Measurements from ENCODE around the gene CREM. TPM values are rescaled to one million over a fixed set of nuclear protein-coding genes. Genes with fewer than 3 reads are reported as not detected.
A peak's percentile ranks its signal among the peaks of the same experiment; 100 is the strongest.

Gene CREM
- total RNA-seq, 5 donors from 2014 or later (not counting 1 experiment from before 2014, with no cell fraction given) = 20.6 to 57.2 (median 26.0) TPM

GRCh38 chr10:35178331-35178730 is 51.7 kb downstream of the CREM start:
- ChIA-PET POLR2A (no interaction called here), CTCF (interaction anchor here in 1 of 2 donors (1.2 kb wide), 1 partner anchor 17 kb away, joined by 4 read pairs; no protein-coding TSS in a partner anchor)
- no peaks in the 10 kb centered on the region for H3K27me3 Mint-ChIP-seq
- H3K36me3 ChIP-seq (ENCODE audit: control insufficient read depth in 2 of 2, extremely low read depth in 1 of 2, insufficient read depth in 1 of 2, low read length in 1 of 2) = no peaks in the 10 kb centered on the region
- ATAC-seq (replicated peaks in 1 of 4) (no peak), DNase-seq (no peak)
- H3K27ac ChIP-seq (ENCODE audit: low read length) = no peak overlapping the region
- no peaks in the 10 kb centered on the region for H3K4me1 ChIP-seq (ENCODE audit: control insufficient read depth in 1 of 2, extremely low read depth in 1 of 2, insufficient read depth in 2 of 2, low read length in 2 of 2)
- no peaks in the 10 kb centered on the region for H3K4me1 Mint-ChIP-seq
- no peak overlapping the region for H3K4me3 Mint-ChIP-seq
- H3K27me3 ChIP-seq (replicated peaks in 1 of 2; ENCODE audit: control insufficient read depth in 2 of 2, extremely low read depth in 1 of 2, insufficient read depth in 2 of 2, low read length in 1 of 2) = no peaks in the 10 kb centered on the region
- H3K9me3 ChIP-seq = no peaks in the 10 kb centered on the region
- no peak overlapping the region for H3K27ac Mint-ChIP-seq
- WGBS (ENCODE audit: insufficient coverage) = 100% methylated on average over 3 of the region's 9 CpGs
- H3K36me3 Mint-ChIP-seq = peaks cover 13% of the 10 kb centered on the region
- no peaks in the 10 kb centered on the region for H3K9me3 Mint-ChIP-seq
- H3K4me3 ChIP-seq (ENCODE audit: control insufficient read depth in 1 of 2, extremely low read depth in 1 of 2, low read length in 1 of 2) = no peak overlapping the region

- ChIA-PET CTCF (interaction anchor here in 1 of 2 donors (0.7 to 3.1 kb wide), 2 partner anchors 13 to 45 kb away, joined by 3 to 17 read pairs; no protein-coding TSS in a partner anchor), POLR2A (interaction anchor here in 1 of 2 donors (0.5 to 0.6 kb wide), 2 partner anchors 42 to 55 kb away, joined by 3 to 5 read pairs; no protein-coding TSS in a partner anchor)
- H3K4me1 Mint-ChIP-seq = peaks cover 0 to 3% (median 0%) of the 10 kb centered on the region in 3 donors
- peaks cover 13% of the 10 kb centered on the region for H3K36me3 Mint-ChIP-seq
- WGBS (ENCODE audit: insufficient coverage) = no CpG with 5 or more reads among the region's 8 CpGs
- ATAC-seq (replicated peaks in 1 of 4) (no peak), DNase-seq (no peak)
- Histone ChIP-seq H3K27ac (ENCODE audit: low read length) (no peak overlapping the region), H3K27me3 (replicated peaks in 1 of 2; ENCODE audit: control insufficient read depth in 2 of 2, extremely low read depth in 1 of 2, insufficient read depth in 2 of 2, low read length in 1 of 2) (no peaks in the 10 kb centered on the region), H3K4me1 (ENCODE audit: control insufficient read depth in 1 of 2, extremely low read depth in 1 of 2, insufficient read depth in 2 of 2, low read length in 2 of 2) (no peaks in the 10 kb centered on the region), H3K9me3 (no peaks in the 10 kb centered on the region), H3K4me3 (ENCODE audit: control insufficient read depth in 1 of 2, extremely low read depth in 1 of 2, low read length in 1 of 2) (no peak overlapping the region), H3K36me3 (ENCODE audit: control insufficient read depth in 2 of 2, extremely low read depth in 1 of 2, insufficient read depth in 1 of 2, low read length in 1 of 2) (no peaks in the 10 kb centered on the region)
- H3K4me3 Mint-ChIP-seq = no peak overlapping the region
- no peaks in the 10 kb centered on the region for H3K9me3 Mint-ChIP-seq
- no peak overlapping the region for H3K27ac Mint-ChIP-seq
- no peaks in the 10 kb centered on the region for H3K27me3 Mint-ChIP-seq
Observed at GRCh38 chr10:35182631-35183510, 56.2 kb downstream of the CREM start.

- ChIA-PET CTCF (interaction anchor here (0.5 to 3.1 kb wide), 5 partner anchors 11 to 63 kb away, joined by 3 to 17 read pairs (median 3); partner anchors contain the start of gene CREM (in 1 of the 2)), POLR2A (interaction anchor here in 1 of 2 donors (0.6 to 0.8 kb wide), 2 partner anchors 11 to 51 kb away, joined by 3 to 7 read pairs; no protein-coding TSS in a partner anchor)
- no peaks in the 10 kb centered on the region for H3K27me3 ChIP-seq (replicated peaks in 1 of 2; ENCODE audit: control insufficient read depth in 2 of 2, extremely low read depth in 1 of 2, insufficient read depth in 2 of 2, low read length in 1 of 2)
- no peaks in the 10 kb centered on the region for H3K4me1 ChIP-seq (ENCODE audit: control insufficient read depth in 1 of 2, extremely low read depth in 1 of 2, insufficient read depth in 2 of 2, low read length in 2 of 2)
- no peak for ATAC-seq (replicated peaks in 1 of 4)
- no peaks in the 10 kb centered on the region for H3K9me3 Mint-ChIP-seq
- WGBS (ENCODE audit: insufficient coverage) = 50% methylated on average over 1 of the region's 4 CpGs
- H3K27me3 Mint-ChIP-seq = no peaks in the 10 kb centered on the region
- H3K36me3 ChIP-seq (ENCODE audit: control insufficient read depth in 2 of 2, extremely low read depth in 1 of 2, insufficient read depth in 1 of 2, low read length in 1 of 2) = no peaks in the 10 kb centered on the region
- H3K9me3 ChIP-seq = no peaks in the 10 kb centered on the region
- DNase-seq = no peak
- peak overlapping the region in 1 of 2 donors; percentile 46 for H3K27ac Mint-ChIP-seq
- H3K4me1 Mint-ChIP-seq = peaks cover 0 to 3% (median 0%) of the 10 kb centered on the region in 3 donors
- no peak overlapping the region for H3K27ac ChIP-seq (ENCODE audit: low read length)
- no peak overlapping the region for H3K4me3 ChIP-seq (ENCODE audit: control insufficient read depth in 1 of 2, extremely low read depth in 1 of 2, low read length in 1 of 2)
- H3K36me3 Mint-ChIP-seq = peaks cover 9% of the 10 kb centered on the region
- H3K4me3 Mint-ChIP-seq = no peak overlapping the region
Observed at GRCh38 chr10:35184527-35185171, 58.0 kb downstream of the CREM start.

GRCh38 chr10:35185260-35186034 is 58.8 kb downstream of the CREM start:
- Histone ChIP-seq H3K27me3 (replicated peaks in 1 of 2; ENCODE audit: control insufficient read depth in 2 of 2, extremely low read depth in 1 of 2, insufficient read depth in 2 of 2, low read length in 1 of 2) (no peaks in the 10 kb centered on the region), H3K4me3 (ENCODE audit: control insufficient read depth in 1 of 2, extremely low read depth in 1 of 2, low read length in 1 of 2) (no peak overlapping the region), H3K4me1 (ENCODE audit: control insufficient read depth in 1 of 2, extremely low read depth in 1 of 2, insufficient read depth in 2 of 2, low read length in 2 of 2) (no peaks in the 10 kb centered on the region), H3K9me3 (no peaks in the 10 kb centered on the region), H3K27ac (ENCODE audit: low read length) (no peak overlapping the region), H3K36me3 (ENCODE audit: control insufficient read depth in 2 of 2, extremely low read depth in 1 of 2, insufficient read depth in 1 of 2, low read length in 1 of 2) (no peaks in the 10 kb centered on the region)
- H3K36me3 Mint-ChIP-seq = peaks cover 11% of the 10 kb centered on the region
- H3K9me3 Mint-ChIP-seq = no peaks in the 10 kb centered on the region
- ATAC-seq (replicated peaks in 1 of 4) (no peak), DNase-seq (no peak)
- no peaks in the 10 kb centered on the region for H3K27me3 Mint-ChIP-seq
- WGBS (ENCODE audit: insufficient coverage) = 100% methylated on average over 5 of the region's 8 CpGs
- no peak overlapping the region for H3K4me3 Mint-ChIP-seq
- peaks cover 0 to 3% (median 0%) of the 10 kb centered on the region in 3 donors for H3K4me1 Mint-ChIP-seq
- H3K27ac Mint-ChIP-seq = no peak overlapping the region
- POLR2A ChIA-PET = interaction anchor here (0.6 to 1.4 kb wide), 3 partner anchors 10 to 52 kb away, joined by 3 to 10 read pairs (median 7); no protein-coding TSS in a partner anchor
- CTCF ChIA-PET = interaction anchor here (0.5 to 1.1 kb wide), 3 partner anchors 10 to 46 kb away, joined by 3 to 10 read pairs (median 3); no protein-coding TSS in a partner anchor

GRCh38 chr10:35188954-35189353 is 62.3 kb downstream of the CREM start:
- H3K4me3 ChIP-seq (ENCODE audit: control insufficient read depth in 1 of 2, extremely low read depth in 1 of 2, low read length in 1 of 2) = no peak overlapping the region
- no peaks in the 10 kb centered on the region for H3K9me3 ChIP-seq
- no peak overlapping the region for H3K27ac Mint-ChIP-seq
- H3K27me3 Mint-ChIP-seq = no peaks in the 10 kb centered on the region
- H3K36me3 Mint-ChIP-seq = peaks cover 14% of the 10 kb centered on the region
- DNase-seq (no peak), ATAC-seq (replicated peaks in 1 of 4) (no peak)
- POLR2A ChIA-PET = interaction anchor here (0.9 to 1.1 kb wide), 2 partner anchors 15 to 62 kb away, joined by 3 to 5 read pairs; partner anchors contain the start of gene CREM (in 1 of the 2)
- no peaks in the 10 kb centered on the region for H3K27me3 ChIP-seq (replicated peaks in 1 of 2; ENCODE audit: control insufficient read depth in 2 of 2, extremely low read depth in 1 of 2, insufficient read depth in 2 of 2, low read length in 1 of 2)
- CTCF ChIA-PET = interaction anchor here (0.5 to 0.6 kb wide), 2 partner anchors 20 to 60 kb away, joined by 3 read pairs; no protein-coding TSS in a partner anchor
- WGBS (ENCODE audit: insufficient coverage) = no CpG with 5 or more reads among the region's 3 CpGs
- H3K36me3 ChIP-seq (ENCODE audit: control insufficient read depth in 2 of 2, extremely low read depth in 1 of 2, insufficient read depth in 1 of 2, low read length in 1 of 2) = no peaks in the 10 kb centered on the region
- no peaks in the 10 kb centered on the region for H3K9me3 Mint-ChIP-seq
- H3K4me1 Mint-ChIP-seq = peaks cover 0 to 16% (median 11%) of the 10 kb centered on the region in 3 donors
- H3K27ac ChIP-seq (ENCODE audit: low read length) = no peak overlapping the region
- no peak overlapping the region for H3K4me3 Mint-ChIP-seq
- no peaks in the 10 kb centered on the region for H3K4me1 ChIP-seq (ENCODE audit: control insufficient read depth in 1 of 2, extremely low read depth in 1 of 2, insufficient read depth in 2 of 2, low read length in 2 of 2)
